Nephron (organoid): ENCODE measurements around the gene RBP4.

Experiments
- H3K27ac Mint-ChIP-seq, 3 experiments: 2 replicates each; pipeline ENCODE4 v1.8.0; 2020; ENCODE audit warnings: mixed read lengths in 3 of 3, mild to moderate bottlenecking in 2 of 3, moderate library complexity in 1 of 3
- H3K27me3 Mint-ChIP-seq: 2 replicates; pipeline ENCODE4 v1.8.0; 2021; ENCODE audit warnings: low read depth, mild to moderate bottlenecking, moderate library complexity, mixed read lengths
- H3K36me3 Mint-ChIP-seq: 2 replicates; pipeline ENCODE4 v1.8.0; 2020; ENCODE audit warnings: low read depth, mixed read lengths
- H3K4me1 Mint-ChIP-seq: 2 replicates; pipeline ENCODE4 v1.8.0; 2020; ENCODE audit warnings: mixed read lengths
- H3K4me3 Mint-ChIP-seq, 3 experiments: 2 replicates each; pipeline ENCODE4 v1.8.0; 2020; ENCODE audit warnings: mild to moderate bottlenecking in 3 of 3, mixed read lengths in 3 of 3, moderate library complexity in 2 of 3
- H3K9me3 Mint-ChIP-seq: 2 replicates; pipeline ENCODE4 v1.8.0; 2020; ENCODE audit warnings: mixed read lengths
- TF ChIP-seq, protein P1 (sequence below), 3 experiments: fragments of 200-600 bp; sonication (generic); IDR thresholded peaks; one replicate each; pipeline ENCODE4 v1.5.0; 2021; ENCODE audit warnings: antibody characterized with exemption in 3 of 3; ENCODE audit not compliant: unreplicated experiment in 3 of 3

Gene RBP4

DNA sequence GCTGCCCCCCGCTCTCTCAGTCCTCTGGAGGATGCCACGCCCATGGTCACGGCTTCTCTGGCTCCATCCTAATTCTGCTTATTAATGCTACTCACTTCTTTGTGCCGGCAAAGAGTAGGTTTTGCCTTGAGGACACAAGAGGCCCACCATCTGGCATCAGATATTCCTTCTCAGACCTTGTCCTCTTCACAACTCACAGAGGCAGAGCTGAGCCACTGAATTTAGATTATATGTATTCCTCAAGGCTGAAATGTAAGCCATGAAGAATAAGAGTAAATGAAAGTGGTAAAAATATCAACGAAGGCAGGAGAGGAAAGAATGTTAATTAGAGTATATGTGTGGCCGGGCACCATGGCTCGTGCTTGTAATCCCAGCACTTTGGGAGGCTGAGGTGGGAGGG lies 6.5 kb downstream of the RBP4 start:
- peaks cover 36% of the 10 kb centered on the region for H3K27me3 Mint-ChIP-seq
- TF ChIP-seq, protein P1, sequence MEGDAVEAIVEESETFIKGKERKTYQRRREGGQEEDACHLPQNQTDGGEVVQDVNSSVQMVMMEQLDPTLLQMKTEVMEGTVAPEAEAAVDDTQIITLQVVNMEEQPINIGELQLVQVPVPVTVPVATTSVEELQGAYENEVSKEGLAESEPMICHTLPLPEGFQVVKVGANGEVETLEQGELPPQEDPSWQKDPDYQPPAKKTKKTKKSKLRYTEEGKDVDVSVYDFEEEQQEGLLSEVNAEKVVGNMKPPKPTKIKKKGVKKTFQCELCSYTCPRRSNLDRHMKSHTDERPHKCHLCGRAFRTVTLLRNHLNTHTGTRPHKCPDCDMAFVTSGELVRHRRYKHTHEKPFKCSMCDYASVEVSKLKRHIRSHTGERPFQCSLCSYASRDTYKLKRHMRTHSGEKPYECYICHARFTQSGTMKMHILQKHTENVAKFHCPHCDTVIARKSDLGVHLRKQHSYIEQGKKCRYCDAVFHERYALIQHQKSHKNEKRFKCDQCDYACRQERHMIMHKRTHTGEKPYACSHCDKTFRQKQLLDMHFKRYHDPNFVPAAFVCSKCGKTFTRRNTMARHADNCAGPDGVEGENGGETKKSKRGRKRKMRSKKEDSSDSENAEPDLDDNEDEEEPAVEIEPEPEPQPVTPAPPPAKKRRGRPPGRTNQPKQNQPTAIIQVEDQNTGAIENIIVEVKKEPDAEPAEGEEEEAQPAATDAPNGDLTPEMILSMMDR (IDR thresholded peaks at IDR 0.05; ENCODE audit: unreplicated experiment in 3 of 3) = no peak
- no peaks in the 10 kb centered on the region for H3K9me3 Mint-ChIP-seq
- no peak overlapping the region for H3K4me3 Mint-ChIP-seq
- H3K36me3 Mint-ChIP-seq = no peaks in the 10 kb centered on the region
- no peaks in the 10 kb centered on the region for H3K4me1 Mint-ChIP-seq
- H3K27ac Mint-ChIP-seq = no peak overlapping the region

DNA sequence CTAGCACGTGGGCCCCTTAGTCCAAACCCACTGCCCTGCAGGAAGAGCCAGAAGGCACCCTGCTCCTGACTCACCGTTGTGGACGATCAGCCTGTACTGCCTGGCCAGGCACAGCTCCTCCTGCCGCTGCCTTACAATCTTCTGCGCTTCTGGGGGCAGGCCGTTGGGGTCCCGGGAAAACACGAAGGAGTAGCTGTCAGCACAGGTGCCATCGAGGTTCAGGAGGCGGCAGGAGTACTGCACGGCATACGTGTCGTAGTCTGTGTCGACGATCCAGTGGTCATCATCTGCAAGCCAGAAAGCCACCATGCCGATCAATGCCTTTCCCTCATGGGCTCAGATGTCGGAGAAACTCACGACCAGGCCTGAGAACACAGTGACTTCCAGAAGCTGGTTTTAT lies 7.3 kb downstream of the RBP4 start:
- TF ChIP-seq, protein P1 (IDR thresholded peaks at IDR 0.05; ENCODE audit: unreplicated experiment in 3 of 3) = no peak
- Mint-ChIP-seq H3K36me3 (no peaks in the 10 kb centered on the region), H3K9me3 (no peaks in the 10 kb centered on the region), H3K4me1 (no peaks in the 10 kb centered on the region), H3K4me3 (no peak overlapping the region), H3K27ac (no peak overlapping the region), H3K27me3 (peaks cover 31% of the 10 kb centered on the region)

DNA sequence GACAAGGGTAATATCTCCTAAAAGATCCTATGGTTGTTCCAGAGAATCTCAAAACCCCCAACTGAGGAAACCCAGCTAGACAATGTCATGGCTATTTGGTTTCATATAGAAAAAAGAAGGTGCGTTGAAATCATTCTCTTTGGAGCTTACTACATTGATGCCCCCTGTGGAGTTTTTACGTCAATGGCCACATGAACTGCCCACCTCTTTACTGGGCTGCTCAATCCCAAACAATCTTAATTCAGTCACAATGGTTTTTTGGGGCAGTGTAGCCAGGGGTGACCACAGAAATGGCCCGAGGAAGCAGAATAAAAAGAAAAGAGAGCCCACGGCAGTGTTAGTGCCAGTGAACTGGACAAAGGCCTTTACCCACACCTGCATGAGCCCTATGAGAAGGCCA lies 7.8 kb downstream of the RBP4 start:
- TF ChIP-seq, protein P1 (IDR thresholded peaks at IDR 0.05; ENCODE audit: unreplicated experiment in 3 of 3) = no peak
- Mint-ChIP-seq H3K27me3 (peaks cover 27% of the 10 kb centered on the region), H3K4me1 (no peaks in the 10 kb centered on the region), H3K36me3 (no peaks in the 10 kb centered on the region), H3K27ac (no peak overlapping the region), H3K4me3 (no peak overlapping the region), H3K9me3 (no peaks in the 10 kb centered on the region)

DNA sequence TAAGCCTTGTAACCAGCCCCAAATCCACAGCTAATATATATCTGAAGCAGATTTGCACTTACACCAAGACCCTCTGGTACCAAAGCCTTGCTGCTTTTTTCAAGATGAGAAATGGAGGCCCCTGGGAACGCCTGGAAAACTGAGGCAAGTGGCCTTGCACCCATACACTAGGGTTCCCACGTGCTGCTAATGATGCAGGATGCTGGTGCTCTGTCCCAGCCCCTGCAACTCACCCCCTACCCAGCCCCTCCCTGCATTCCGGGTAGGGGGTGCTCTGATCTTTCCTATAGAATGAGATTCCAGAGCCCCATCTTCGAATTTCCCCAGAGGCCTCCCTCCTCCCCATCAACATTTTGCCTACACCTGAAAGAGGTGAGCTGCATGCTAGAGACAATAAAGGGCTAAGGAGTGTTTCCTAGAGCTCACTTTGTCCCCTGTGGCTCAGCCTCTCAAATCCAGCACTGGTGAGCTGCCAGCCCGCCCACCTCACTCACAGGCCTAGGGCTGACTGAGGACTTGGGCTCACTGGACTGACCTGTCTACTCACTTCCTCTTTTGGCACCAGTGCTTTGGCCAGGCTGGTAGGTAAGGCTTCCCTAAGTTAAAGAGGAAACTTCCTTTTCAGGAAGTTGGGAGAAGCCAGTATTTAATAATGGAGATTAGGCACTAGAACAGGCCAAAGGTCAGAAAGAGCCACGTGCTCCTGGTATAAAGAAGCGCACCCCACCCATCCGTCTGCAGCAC lies 9.8 kb downstream of the RBP4 start:
- H3K36me3 Mint-ChIP-seq = no peaks in the 10 kb centered on the region
- H3K27me3 Mint-ChIP-seq = peaks cover 14% of the 10 kb centered on the region
- no peak overlapping the region for H3K4me3 Mint-ChIP-seq
- H3K27ac Mint-ChIP-seq = no peak overlapping the region
- H3K9me3 Mint-ChIP-seq = no peaks in the 10 kb centered on the region
- TF ChIP-seq, protein P1 (IDR thresholded peaks at IDR 0.05; ENCODE audit: unreplicated experiment in 3 of 3) = no peak
- no peaks in the 10 kb centered on the region for H3K4me1 Mint-ChIP-seq

DNA sequence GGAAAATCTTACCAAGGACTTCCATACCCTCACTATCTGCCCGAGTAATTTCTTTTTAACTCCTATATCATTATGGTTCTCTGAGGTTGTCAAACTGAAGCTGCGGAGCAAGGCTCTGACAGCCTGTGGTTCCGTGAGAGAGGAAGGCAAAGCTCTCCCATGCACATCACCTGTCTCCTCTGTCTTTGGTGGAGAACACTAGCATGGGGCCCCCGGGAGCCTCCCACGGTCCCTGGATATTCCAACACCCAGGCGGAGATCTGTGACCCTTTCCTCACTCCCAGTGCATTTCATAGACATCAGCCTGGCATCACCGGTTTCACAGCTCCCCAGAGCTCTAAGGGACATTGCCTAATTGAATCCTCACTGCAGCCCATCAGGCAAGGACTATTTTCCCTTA lies 10.4 kb downstream of the RBP4 start:
- Mint-ChIP-seq H3K27me3 (peaks cover 13% of the 10 kb centered on the region), H3K4me3 (no peak overlapping the region), H3K9me3 (no peaks in the 10 kb centered on the region), H3K4me1 (no peaks in the 10 kb centered on the region), H3K27ac (no peak overlapping the region), H3K36me3 (no peaks in the 10 kb centered on the region)
- TF ChIP-seq, protein P1 (IDR thresholded peaks at IDR 0.05; ENCODE audit: unreplicated experiment in 3 of 3) = no peak
